Kidney (tissue), 14 donors: ENCODE data around the gene H1-8. TPM values are rescaled to one million over a fixed set of nuclear protein-coding genes. Genes with fewer than 3 reads are reported as not detected.

Source experiments
- DNase-seq, 5 donors: peaks; one replicate each; pipeline ENCODE4 v3.0.0-alpha.2; 2013 to 2020
- FAIRE-seq: peaks from 2 replicates; lab custom pipeline; 2012; peaks lifted over from hg19 to GRCh38; lab: Jason Lieb, UNC
- H3K27ac ChIP-seq, 2 donors: one replicate each; pipeline ENCODE4 v1.7.0; 2013; ENCODE audit warnings: low read depth in 2 of 2, low read length in 2 of 2, inconsistent platforms in 1 of 2
- H3K27me3 ChIP-seq: one replicate; pipeline ENCODE4 v1.7.1; 2013; ENCODE audit warnings: low read length, inconsistent platforms; ENCODE audit not compliant: control insufficient read depth, insufficient read depth
- H3K36me3 ChIP-seq, 3 donors: one replicate each; pipeline versions ENCODE4 v1.7.0 to v1.7.1; 2013; ENCODE audit warnings: low read length in 3 of 3, control low read depth in 1 of 3, inconsistent platforms in 1 of 3; ENCODE audit not compliant: insufficient read depth in 3 of 3, control insufficient read depth in 2 of 3
- H3K4me1 ChIP-seq, 3 donors: one replicate each; pipeline versions ENCODE4 v1.7.0 to v1.7.1; 2013; ENCODE audit warnings: low read length in 3 of 3, inconsistent platforms in 1 of 3, low read depth in 1 of 3; ENCODE audit not compliant: control insufficient read depth in 2 of 3, insufficient read depth in 2 of 3
- H3K4me3 ChIP-seq, 3 donors: one replicate each; pipeline versions ENCODE4 v1.7.0 to v1.8.1; 2013; ENCODE audit warnings: low read length in 3 of 3, control low read depth in 1 of 3, inconsistent platforms in 1 of 3
- H3K9ac ChIP-seq, 3 donors: one replicate each; pipeline versions ENCODE4 v1.7.0 to v1.7.1; 2013; ENCODE audit warnings: low read length in 3 of 3, control low read depth in 1 of 3, inconsistent platforms in 1 of 3
- H3K9me3 ChIP-seq, 3 donors: one replicate each; pipeline versions ENCODE4 v1.7.0 to v1.7.1; 2013; ENCODE audit warnings: low read length in 3 of 3, control low read depth in 1 of 3, inconsistent platforms in 1 of 3; ENCODE audit not compliant: control insufficient read depth in 2 of 3, insufficient read depth in 1 of 3
- intact Hi-C: fragments of 100-400 bp; cut with DNase I; formaldehyde crosslinking; loops from one replicate; pipeline ENCODE4 v1.11.1; 2022
- polyA plus RNA-seq: library from polyadenylated mRNA; stranded (reverse); fragments of 350-450 nt; fragmentation: Illumina TruSeq; extraction: RNeasy Lipid Tissue Mini Kit (QIAGEN cat#74804); gene quantifications from one replicate; pipeline ENCODE4 v1.2.3, GENCODE V29; 2014; ENCODE audit warnings: low read depth, low replicate concordance; ENCODE audit not compliant: insufficient read depth
- total RNA-seq: library from RNA; stranded (reverse); fragmentation: NEBNext Ultra II Directional; extraction: Animal tissue kit (Norgen Biotek cat#: 25700); gene quantifications from one replicate; pipeline ENCODE4 v1.2.1, GENCODE V29; 2021
- TF ChIP-seq, protein P1 (sequence below): IDR thresholded peaks from 3 replicates; pipeline ENCODE4 v1.5.1; 2012; ENCODE audit warnings: mild to moderate bottlenecking, moderate library complexity, borderline replicate concordance; ENCODE audit not compliant: insufficient read depth; ENCODE audit errors: extremely low read depth
- donor health status: control.
- donor health status: control.
- donor health status: control.
- donor health status: control.
- donor health status: control.
- donor health status: DM: yes; HTN: yes; CAD: no.
- donor health status: Normal renal cell carcinoma (clear cell type).

The H1-8 gene
- total and polyA plus RNA-seq, 2 donors from 2014 or later: not detected

- Histone ChIP-seq H3K9ac (no peak overlapping the region), H3K4me1 (peaks cover 0 to 3% (median 3%) of the 10 kb centered on the region in 3 donors), H3K9me3 (no peaks in the 10 kb centered on the region), H3K27ac (no peak overlapping the region), H3K4me3 (no peak overlapping the region), H3K36me3 (peaks cover 0 to 14% (median 14%) of the 10 kb centered on the region in 3 donors), H3K27me3 (no peaks in the 10 kb centered on the region)
- FAIRE-seq (no peak), DNase-seq (no peak)
- intact Hi-C loops: no loop called here
- TF ChIP-seq, protein P1, sequence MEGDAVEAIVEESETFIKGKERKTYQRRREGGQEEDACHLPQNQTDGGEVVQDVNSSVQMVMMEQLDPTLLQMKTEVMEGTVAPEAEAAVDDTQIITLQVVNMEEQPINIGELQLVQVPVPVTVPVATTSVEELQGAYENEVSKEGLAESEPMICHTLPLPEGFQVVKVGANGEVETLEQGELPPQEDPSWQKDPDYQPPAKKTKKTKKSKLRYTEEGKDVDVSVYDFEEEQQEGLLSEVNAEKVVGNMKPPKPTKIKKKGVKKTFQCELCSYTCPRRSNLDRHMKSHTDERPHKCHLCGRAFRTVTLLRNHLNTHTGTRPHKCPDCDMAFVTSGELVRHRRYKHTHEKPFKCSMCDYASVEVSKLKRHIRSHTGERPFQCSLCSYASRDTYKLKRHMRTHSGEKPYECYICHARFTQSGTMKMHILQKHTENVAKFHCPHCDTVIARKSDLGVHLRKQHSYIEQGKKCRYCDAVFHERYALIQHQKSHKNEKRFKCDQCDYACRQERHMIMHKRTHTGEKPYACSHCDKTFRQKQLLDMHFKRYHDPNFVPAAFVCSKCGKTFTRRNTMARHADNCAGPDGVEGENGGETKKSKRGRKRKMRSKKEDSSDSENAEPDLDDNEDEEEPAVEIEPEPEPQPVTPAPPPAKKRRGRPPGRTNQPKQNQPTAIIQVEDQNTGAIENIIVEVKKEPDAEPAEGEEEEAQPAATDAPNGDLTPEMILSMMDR: no peak
Observed at GRCh38 chr3:129505341-129505740, 37.6 kb upstream of the H1-8 start.

DNA sequence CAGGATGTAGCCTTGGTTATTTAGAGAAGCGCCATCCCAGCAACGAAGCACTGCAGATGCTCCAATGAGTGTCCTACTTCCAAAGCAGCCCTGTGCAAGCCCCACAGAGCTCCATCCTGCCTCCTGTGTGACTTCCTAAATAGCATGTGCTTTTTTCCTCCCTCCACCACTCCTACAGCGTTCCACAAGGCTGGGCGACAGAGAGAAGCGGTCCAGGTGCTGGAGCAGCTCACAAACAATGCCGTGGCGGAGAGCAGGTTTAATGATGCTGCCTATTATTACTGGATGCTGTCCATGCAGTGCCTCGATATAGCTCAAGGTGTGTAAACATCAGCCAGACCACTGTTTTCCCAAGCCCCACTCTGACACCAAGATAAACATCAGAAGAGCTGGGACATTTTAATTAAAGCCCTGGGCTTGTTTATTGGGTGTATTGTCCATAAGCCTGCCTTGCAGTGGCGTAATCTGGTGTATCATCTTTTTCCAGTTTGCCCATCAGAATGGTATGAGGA is 36.7 kb upstream of the H1-8 start:
- Histone ChIP-seq H3K9me3 (no peaks in the 10 kb centered on the region), H3K9ac (no peak overlapping the region), H3K36me3 (peaks cover 0 to 20% (median 17%) of the 10 kb centered on the region in 3 donors), H3K27me3 (no peaks in the 10 kb centered on the region), H3K4me1 (peaks cover 0 to 3% (median 0%) of the 10 kb centered on the region in 3 donors), H3K27ac (no peak overlapping the region), H3K4me3 (no peak overlapping the region)
- intact Hi-C loops: no loop called here
- no peak for FAIRE-seq
- DNase-seq: peak in 1 of 5 donors; percentile 15
- TF ChIP-seq, protein P1: no peak

- FAIRE-seq (no peak), DNase-seq (peak in 1 of 5 donors; percentile 43)
- intact Hi-C loops: no loop called here
- Histone ChIP-seq H3K9me3 (no peaks in the 10 kb centered on the region), H3K27ac (no peak overlapping the region), H3K4me3 (no peak overlapping the region), H3K36me3 (peaks cover 0 to 26% (median 17%) of the 10 kb centered on the region in 3 donors), H3K27me3 (no peaks in the 10 kb centered on the region), H3K9ac (no peak overlapping the region), H3K4me1 (peaks cover 0 to 3% (median 0%) of the 10 kb centered on the region in 3 donors)
- TF ChIP-seq, protein P1: no peak
Observed at GRCh38 chr3:129507181-129507831, 35.7 kb upstream of the H1-8 start.
